Superior temporal gyrus (tissue), 1 donor: ENCODE measurements around the gene CDX1.

ENCODE experiments used
- DNase-seq: peaks from one replicate; pipeline ENCODE4 v3.0.0-alpha.2; 2016; ENCODE audit errors: extremely low spot score

The CDX1 gene

DNA sequence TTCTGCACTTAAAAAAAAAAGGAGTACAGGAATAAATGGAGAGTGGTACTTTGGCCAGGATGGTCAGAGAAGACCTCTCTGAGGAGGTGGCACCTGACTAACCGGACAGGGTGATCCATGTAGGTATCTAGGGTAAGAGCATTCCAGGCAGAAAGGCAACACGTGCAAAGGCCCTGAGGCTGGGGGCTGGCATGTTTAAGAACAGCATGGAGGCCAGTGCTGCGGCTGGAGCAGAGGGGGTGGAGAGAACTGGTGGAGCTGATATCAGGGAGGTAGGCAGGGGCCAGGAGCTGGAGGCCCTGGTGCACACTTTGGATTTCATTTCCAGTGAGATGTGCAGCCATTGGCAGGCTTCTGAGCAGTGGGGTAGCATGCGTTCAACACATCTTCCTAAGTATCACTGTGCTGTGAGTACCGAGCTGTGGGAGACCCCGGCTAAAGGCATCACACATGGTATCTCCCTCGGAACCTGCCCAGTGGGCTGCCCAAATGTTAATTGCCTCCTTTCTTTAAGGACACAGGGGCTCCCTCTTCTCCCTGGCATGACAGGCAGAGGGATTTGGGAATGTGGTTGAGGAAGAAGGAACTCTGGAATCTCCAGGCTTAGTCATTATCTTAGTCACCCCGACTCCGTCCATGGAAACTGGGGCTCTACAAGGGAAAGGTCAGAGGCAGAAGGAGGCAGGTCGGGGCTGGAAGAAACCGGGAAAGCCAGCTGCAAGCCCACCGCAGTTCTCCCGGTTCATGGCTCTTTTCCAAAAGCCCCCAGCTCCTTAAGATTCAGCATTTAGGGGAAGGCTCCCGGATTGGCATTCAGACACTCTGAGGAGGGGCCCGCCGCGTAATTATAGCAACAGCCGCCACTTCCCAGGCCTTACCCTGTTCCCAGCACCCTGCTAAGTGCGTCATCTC lies 41.9 kb downstream of the CDX1 start:
- no peak for DNase-seq

DNA sequence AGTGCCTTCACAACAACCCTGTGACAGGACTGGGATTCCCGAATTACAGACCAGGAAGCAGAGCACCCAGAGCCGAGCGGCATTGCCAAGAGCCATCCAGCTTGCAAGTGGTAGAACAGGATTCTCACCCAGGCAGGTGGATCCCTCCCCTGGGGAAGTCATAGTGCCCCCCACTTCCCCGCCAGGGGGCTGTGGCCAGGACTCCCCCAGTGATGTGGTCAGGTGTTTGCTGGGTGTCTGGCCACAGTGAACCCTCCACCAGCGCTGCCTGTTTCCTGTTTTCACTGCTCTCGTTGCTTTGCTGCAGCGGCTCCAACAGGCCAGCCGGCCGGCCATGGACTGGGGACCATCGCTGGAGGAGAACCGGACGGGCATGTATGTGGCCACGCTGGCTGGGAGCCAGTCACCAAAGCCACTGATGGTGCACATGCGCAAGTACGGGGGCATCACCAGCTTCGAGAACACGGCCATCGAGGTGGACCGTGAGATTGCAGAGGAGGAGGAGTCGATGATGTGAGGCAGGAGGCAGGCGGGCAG lies 42.6 kb downstream of the CDX1 start:
- DNase-seq: no peak

DNA sequence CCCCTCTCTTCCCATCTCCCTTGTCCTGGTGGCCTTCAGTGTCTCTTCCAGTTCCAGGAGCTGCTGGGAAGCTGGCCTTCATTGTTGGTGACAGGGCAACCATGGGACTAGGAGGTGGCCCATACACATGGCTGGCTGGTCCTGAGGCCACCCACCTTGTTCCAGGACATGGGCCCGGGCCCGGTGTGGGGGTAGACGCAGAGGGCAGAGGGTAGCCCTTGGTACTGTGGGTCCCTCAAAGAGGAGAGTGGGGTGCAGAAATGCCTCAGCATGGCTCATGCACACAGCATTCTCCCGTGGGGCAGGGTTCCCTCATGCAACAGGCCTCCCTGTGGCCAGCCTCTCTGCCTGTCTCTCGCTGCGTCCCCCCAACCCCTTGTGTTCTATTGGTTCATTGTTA lies 44.1 kb downstream of the CDX1 start:
- DNase-seq: no peak

DNA sequence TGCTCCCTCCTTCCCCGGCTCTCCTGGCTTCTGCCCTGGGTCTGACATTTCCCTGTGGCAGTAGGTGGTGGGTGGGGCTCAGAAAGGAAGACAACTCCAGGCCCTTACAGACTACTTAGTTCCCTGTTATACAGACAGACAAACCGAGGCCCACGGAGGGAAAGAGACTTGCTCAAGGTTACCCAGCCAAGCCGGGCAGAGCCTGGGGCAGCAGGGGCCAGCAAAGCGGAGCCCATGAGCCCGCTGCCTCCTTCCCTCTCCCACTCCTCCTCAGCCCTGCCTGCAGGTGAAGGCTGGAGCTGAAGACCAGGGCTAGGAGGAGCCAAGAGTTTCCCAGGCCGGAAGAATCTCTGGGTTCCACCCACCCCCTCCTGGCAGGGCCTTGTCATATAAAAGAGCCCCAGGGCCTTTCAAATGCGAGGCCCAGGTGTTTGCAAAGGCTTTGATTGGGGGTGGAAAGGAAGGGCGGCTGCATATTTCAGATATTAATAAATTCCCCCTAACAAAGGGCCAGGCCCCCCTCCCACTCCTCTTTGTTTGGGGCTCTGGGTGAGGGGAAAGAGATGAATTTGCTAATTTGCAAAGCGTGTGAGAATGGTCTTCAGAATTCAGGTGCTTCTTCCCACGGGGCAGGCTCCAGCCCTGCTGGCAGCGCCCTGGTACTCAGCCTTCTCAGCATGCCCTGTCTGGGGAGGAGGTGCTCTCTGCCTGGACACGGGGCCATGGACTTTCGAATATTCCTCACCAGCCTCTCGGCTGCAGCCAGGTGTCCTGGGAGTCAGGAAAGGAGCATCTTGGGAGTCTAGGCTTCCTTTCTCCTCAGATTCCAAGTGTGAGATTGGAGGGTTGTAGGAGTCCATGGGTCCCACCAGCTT lies 44.8 kb downstream of the CDX1 start:
- no peak for DNase-seq

DNA sequence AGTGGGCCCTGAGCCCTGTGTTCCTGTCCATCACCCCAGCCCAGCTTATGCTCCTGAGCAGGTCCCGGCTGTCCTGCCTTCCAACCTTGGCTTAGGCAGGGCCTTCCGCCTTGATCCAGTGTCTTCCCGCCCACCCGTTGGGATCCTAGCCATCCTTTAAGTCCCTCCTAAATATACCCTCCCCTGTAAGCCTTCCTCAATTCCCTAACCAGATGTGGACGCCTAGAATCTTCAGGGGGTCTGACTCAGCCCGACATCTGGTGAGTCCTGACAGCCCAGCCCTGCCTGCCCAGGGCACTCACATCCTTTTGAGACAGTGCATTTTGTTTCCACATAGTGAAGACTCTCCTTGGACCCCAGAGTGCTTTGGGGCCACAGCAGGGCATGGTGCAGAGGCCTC lies 47.0 kb downstream of the CDX1 start:
- DNase-seq: no peak

DNA sequence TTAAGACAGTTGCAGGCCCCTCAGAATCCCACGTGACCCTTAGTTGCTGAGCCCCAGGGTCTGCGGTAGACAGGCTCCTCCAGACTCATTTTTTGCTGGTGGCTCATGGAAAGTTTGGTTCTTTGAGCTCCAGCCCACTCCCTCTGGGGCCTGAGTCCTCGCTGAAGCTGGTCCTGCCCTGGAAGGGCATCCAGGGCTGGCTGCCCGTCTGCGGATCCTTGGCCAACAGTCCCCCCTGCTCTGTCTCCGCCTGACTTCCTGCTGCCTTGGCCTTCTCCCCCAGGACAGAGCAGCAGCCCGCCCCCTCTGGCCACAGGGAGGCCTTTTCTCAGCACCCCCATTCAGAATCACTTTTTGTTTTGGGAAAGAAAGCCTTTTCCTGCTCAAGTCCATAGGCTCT lies 47.7 kb downstream of the CDX1 start:
- DNase-seq: no peak

DNA sequence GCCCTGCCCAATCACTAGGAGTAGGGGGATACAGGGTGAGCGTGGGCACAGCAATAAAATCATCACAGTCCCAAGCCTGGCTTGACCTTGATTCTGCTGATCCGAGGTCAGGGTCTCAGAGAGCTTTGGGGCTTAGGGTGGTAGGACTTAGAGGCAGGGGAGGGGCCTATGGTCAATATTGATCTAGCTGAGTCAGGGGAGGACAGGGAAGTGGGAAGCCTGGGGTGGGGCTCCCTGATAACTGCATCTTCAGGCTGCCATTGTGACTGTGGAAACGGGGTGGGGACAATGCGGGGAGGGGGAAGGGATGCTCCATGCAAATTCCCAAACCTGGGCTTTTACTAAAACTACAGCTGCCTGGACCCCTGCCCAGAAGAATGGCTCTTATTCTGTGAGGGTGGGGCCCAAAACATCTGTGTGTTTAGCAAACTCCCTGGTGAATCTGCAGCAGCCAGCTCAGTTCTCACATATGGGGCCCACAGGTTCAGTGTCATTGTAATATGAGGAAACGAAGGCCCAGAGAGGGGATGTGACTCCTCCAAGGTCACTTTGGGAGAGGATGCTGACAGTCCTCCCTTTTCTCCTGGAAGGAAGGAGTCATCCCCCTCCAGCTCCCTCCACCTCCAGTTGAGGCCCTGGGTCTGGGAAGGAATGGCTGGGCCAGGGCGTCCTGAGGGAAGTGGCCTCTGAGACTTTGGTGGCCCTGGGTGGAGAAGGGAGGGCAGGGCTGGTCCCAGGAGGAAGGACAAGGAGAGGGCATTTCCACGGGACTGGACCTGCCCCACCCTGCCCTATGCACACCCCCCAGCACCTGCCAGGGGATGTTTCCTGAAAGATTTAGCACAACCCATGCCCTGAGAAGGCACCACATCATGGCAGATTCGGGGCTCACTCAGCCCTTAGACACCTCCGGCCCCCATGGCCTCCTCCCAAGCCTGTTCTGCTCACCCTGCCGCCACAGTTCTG lies 49.7 kb downstream of the CDX1 start:
- DNase-seq: no peak

DNA sequence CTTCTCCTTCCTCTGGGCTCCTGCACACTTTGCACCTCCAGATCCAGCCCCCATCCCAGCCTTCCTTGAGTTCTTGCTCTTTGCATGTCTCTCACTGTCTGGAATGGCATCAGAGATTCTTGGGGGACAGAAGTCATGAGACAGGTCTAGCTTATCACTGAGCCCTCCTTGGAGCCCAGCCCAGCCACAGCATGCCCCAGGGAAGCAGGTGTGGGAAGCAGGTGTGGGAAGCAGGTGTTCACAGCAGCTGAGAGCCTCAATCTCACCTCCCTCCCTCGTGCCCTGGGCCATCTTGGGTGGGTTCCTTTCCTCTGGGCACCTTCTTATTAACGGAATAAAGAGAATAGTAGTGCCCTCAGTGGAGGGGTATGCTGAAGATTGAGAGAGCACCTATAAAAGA lies 50.5 kb downstream of the CDX1 start:
- DNase-seq: no peak

DNA sequence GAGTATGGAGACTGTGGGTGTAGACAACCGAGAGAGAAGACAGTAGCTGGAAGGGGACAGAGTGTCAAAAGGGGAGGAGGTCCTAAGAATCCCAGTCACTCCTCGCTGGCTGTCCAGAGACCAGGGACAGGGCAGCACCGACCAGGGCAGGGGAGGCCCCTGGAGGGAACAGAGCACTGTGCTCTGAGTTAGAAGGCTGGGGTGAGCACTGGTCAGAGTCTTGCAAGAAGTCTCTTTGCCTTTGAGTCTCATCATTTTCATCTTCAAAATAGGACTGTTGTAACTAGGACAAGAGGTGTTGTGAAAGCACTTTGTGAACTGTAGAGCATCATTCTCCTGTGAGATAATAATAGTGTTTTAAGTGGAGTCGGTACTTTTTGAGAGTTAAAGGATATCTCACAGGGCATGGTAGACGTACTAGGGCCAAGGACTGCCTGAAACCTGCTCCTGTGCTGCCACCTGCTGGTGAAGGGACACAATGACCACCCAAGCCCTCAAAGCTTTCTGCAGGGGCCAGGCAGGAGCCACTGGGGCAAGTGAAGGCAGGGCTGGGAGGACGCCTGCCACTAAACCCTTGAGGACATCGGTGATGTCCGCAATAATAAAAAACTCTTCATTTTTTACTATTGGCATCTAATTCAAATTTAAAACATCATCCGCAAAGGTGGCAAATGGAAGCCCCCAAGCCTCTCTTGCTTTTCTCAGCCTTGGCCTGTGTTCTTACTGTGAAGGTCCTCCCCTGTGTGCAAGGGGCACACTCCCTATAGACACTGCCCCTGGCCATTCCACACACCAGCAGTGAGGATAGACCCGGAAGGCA lies 51.5 kb downstream of the CDX1 start:
- DNase-seq: peak; percentile 93

DNA sequence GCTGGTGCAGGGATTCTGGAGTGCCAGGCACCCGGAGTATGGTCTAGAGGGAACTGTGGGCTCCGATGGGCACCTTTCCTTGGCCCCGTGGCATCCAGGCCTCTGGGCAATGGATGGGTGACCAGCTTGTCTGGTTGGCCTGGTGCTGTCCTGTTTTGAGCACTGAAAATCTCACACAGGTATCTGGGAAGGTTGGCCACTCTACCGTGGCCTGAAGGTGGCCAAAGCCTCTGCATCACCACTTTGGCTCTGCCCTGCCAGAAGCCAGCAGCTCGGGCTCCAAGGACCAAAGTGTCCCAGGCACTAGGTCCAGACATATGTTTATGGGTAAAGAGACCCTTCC lies 52.1 kb downstream of the CDX1 start:
- DNase-seq: no peak

DNA sequence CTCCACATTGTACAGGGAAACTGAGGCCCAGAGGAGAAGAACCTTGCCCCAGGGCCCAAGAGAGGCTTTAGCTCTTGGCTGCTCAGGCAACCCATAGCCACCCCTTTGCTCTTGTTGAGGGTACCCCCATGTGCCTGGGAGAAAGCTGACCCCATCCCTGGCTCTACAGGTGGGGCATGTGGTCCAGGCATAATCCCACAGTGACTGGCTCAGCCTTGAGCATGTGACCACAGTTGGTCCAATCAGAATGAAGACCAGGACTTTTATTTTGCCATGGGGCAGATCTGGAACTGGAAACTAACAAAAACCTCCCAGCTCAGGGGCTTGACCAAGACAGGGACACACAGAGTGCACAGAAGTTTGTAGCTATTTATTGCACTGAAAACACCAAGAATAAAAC lies 52.6 kb downstream of the CDX1 start:
- DNase-seq: no peak

DNA sequence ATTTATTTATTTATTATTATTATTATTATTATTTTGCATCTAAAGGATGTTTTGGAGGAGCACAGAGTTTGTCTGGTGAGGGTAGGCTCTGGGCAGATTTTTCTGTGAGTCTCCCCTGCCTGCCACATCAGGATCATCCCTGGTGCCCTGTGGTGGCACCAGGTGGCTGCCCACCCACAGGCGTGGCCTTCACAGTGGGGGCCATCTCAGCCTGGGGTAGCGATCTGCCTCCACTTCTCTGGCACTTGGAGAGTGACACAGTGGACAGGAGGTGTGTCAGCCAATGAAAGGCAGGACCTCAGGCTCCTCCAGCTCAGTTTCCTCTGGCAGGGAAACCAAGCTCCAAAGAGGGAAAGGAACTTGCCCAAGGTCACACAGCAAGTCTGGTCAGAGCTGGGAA lies 53.3 kb downstream of the CDX1 start:
- DNase-seq: no peak

DNA sequence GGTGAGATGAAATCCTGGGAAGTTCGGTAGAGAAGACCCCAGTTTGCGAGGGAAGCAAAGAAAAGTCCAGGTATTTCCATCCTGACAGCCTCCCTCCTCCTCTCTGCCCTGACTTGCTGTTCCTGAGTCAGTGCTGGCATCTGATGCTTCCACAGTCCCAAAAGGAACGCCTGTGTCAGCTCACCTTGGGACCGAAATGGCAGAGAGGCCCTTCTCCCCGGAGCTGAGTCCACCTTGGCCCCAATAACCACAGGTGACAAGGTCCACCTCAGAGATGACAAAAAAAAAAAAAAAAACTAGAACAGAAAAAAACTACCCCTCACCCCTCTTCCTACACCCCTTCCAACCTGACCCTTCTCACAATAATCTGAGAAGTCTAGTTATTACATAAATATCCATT lies 54.9 kb downstream of the CDX1 start:
- DNase-seq: no peak

DNA sequence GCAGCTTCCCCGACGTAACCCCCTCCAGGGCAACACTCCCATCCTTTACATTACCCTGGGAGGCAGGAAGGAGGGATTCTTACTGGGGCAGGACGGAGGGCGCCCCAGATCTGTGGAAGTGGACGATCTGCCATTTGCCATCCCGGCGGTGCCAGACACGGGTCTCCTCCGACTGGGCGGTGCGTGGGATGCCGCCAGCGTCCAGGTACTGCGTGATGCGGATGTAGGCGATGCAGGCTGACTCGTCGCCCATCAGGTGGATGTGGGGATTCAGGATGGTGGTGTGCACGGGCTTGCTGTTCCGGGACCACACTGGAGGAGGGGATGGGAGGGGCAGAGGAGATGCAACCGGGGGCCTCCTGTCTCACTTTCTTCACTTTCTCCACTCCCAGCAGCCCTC lies 56.3 kb downstream of the CDX1 start:
- DNase-seq: no peak

DNA sequence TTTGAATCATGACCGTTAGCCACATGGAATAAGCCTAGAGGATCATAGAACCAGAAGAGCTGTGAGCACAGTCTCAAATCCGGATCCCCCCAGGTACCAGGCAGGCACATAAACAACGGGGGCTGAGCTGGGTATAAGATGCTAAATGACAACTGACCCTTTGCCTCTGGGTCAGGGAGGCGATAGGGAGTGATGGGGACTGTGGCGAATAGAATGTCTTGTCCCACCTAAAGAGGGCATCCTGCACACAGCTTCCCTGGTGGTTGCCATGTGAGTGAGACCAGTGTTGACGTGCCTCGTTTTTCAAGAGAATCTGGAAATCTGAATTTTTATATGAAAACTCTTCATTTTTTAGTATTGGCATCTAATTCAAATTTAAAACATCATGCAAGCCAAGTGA lies 56.9 kb downstream of the CDX1 start:
- no peak for DNase-seq

DNA sequence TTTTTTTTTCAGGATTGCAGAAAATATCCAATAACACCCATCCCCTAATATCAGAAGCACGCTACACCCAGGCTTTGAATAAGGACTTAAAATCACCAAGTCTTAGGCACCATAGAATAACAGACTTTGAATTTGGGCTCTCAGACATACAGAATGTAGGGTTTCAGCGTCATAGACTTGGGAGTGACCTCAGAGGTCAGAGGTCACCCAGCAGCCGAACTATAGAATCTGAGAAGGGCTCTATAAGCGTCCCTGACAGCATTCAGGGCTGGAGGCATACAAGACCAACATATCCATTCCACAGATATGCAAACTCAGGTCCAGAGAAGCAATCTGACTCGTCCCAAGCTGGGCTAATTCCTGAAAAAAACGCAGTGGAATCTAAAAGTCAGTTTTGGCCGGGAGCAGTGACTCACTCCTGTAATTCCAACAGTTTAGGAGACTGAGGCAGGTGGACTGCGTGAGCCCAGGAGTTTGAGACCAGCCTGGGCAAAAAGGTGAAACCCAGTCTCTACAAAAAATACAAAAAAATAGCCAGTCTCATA lies 58.0 kb downstream of the CDX1 start:
- DNase-seq: no peak

DNA sequence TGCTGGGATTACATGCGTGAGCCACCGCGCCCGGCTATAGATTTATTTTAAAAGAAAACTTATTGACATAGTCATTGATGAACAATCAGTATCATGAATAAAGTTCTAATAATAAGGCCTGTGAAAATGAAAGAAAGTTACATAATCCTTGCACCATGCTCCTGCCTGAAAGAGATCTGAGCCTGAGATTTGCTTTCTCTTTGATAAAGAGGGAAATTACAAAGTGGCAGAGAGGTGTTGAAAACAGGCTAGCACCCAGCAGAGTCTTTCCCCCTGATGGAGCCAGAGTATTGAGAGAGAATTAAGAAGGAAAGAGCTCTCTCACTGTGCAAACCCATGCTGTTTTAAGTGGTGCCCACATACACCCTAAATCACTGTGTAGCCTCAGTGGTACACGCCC lies 60.5 kb downstream of the CDX1 start:
- DNase-seq: no peak

DNA sequence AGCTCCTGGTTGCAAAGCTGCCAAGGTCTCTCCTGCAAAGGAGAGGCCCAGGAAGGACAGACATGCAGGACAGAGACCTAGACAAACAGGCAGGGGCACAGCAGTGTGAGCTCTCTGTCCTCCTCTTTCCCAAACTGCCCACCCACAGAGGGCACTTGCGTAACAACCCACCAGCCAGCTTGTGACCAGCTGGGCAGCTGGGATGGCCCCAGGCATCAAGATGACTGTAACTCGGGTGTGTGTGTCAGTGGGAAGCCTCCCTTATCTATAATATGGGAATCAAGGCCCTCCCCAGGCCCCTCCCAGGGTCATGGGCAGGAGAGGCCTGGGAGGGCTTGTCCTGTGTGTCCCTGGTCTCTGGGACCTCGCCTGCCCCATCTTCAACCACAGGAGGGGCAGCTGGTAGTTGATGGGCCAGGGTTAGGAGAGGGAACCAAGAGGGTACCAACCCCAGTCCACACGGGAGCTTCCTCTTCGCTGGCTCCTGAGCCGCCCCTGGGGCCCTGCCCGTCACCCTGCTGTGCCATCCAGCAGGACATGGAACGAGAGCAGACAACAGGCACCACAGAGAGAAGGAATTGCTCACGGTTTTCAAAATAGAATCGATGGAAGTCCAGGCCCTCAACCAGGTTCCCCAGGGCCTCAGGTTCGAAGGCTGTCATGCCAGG lies 61.2 kb downstream of the CDX1 start:
- DNase-seq: no peak

DNA sequence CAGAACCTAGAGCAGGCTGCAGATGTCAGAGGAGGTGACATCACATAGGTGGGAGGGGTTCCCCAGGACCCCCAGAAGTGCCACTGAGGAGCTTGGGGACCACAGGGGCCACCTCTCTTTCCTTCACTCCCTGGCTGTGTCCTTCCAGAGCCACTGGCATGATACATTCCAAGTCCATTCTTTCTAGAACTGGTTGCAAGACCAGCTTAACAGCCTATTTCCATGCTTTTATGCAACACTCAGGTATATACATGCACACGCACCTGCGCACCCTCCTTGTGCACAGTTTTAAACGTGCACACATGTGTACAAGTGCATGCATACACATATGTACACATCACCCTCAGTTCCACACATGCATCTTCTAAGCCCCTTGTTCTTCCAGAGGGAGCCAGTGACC lies 63.0 kb downstream of the CDX1 start:
- DNase-seq: no peak

DNA sequence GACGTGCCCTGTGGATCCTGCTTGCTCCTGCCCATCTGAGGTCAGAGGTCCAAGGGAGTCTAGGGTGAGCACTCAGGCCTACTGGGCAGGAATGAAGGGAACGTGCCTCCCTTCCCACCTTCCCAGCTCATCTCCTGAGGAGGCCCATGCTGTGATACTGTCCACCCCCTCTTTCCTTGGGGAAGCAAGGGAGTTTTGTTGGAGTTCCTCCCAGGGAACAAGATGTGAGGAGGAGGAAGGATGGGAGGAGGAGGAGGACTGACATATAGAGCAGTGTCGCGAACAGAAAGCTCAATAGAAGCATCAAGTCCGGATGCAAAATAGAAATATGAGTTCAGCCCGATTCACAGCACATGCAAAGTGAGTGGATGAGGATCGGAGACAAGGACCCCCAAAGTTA lies 64.3 kb downstream of the CDX1 start:
- DNase-seq: peak; percentile 54
